ENCODE measurements around the gene GNE. TPM values are rescaled to one million over a fixed set of nuclear protein-coding genes. Genes with fewer than 3 reads are reported as not detected.

The GNE gene
- total RNA-seq, 1 donor: 32.4 TPM

- no peak overlapping the region for H3K4me3 ChIP-seq (ENCODE audit: low read depth, low read length)
- DNase-seq (ENCODE audit: low read depth): peak; percentile 24
- no peak for TF ChIP-seq CTCF (IDR thresholded peaks at IDR 0.05; ENCODE audit: insufficient read depth, low read depth, low read length)
These were observed 9.8 kb upstream of the GNE start for GRCh38 chr9:36268007-36268427.

- no peak for DNase-seq (ENCODE audit: low read depth)
- TF ChIP-seq CTCF (IDR thresholded peaks at IDR 0.05; ENCODE audit: insufficient read depth, low read depth, low read length): no peak
- H3K4me3 ChIP-seq (ENCODE audit: low read depth, low read length): no peak overlapping the region
These were observed 6.6 kb upstream of the GNE start for GRCh38 chr9:36264896-36265295.

GRCh38 chr9:36263683-36264082 lies 5.4 kb upstream of the GNE start:
- no peak for TF ChIP-seq CTCF (IDR thresholded peaks at IDR 0.05; ENCODE audit: insufficient read depth, low read depth, low read length)
- no peak for DNase-seq (ENCODE audit: low read depth)
- H3K4me3 ChIP-seq (ENCODE audit: low read depth, low read length): no peak overlapping the region

- H3K4me3 ChIP-seq (ENCODE audit: low read depth, low read length): peak overlapping the region; percentile 89
- no peak for TF ChIP-seq CTCF (IDR thresholded peaks at IDR 0.05; ENCODE audit: insufficient read depth, low read depth, low read length)
- no peak for DNase-seq (ENCODE audit: low read depth)
These were observed 817 bp upstream of the GNE start for GRCh38 chr9:36258996-36259533.

GRCh38 chr9:36251428-36251827 lies 6.8 kb downstream of the GNE start:
- no peak overlapping the region for H3K4me3 ChIP-seq (ENCODE audit: low read depth, low read length)
- no peak for DNase-seq (ENCODE audit: low read depth)
- no peak for TF ChIP-seq CTCF (IDR thresholded peaks at IDR 0.05; ENCODE audit: insufficient read depth, low read depth, low read length)

- no peak for TF ChIP-seq CTCF (IDR thresholded peaks at IDR 0.05; ENCODE audit: insufficient read depth, low read depth, low read length)
- no peak for DNase-seq (ENCODE audit: low read depth)
- H3K4me3 ChIP-seq (ENCODE audit: low read depth, low read length): no peak overlapping the region
These were observed 8.2 kb downstream of the GNE start for GRCh38 chr9:36250079-36250478.

- no peak for DNase-seq (ENCODE audit: low read depth)
- TF ChIP-seq CTCF (IDR thresholded peaks at IDR 0.05; ENCODE audit: insufficient read depth, low read depth, low read length): no peak
- H3K4me3 ChIP-seq (ENCODE audit: low read depth, low read length): no peak overlapping the region
These were observed 9.1 kb downstream of the GNE start for GRCh38 chr9:36249189-36249588.
